BE2C (cell line): Measurements from ENCODE around the gene STRN.

Source experiments
- DNase-seq: peaks from one replicate; pipeline ENCODE4 v3.0.0-alpha.2; 2020
- H3K27me3 ChIP-seq: fragments of 250-450 bp; sonication (Bioruptor Pico); 2 replicates; pipeline ENCODE4 v1.5.1; 2020; ENCODE audit warnings: mild to moderate bottlenecking
- H3K36me3 ChIP-seq: fragments of 250-450 bp; sonication (Bioruptor Pico); 2 replicates; pipeline ENCODE4 v1.5.1; 2020; ENCODE audit warnings: mild to moderate bottlenecking
- H3K4me1 ChIP-seq: fragments of 250-450 bp; sonication (Bioruptor Pico); 2 replicates; pipeline ENCODE4 v1.5.1; 2020
- H3K4me3 ChIP-seq: 2 replicates; pipeline ENCODE4 v1.5.1; 2011; ENCODE audit warnings: low read depth, low read length
- H3K9me3 ChIP-seq: fragments of 250-450 bp; sonication (Bioruptor Pico); 2 replicates; pipeline ENCODE4 v1.5.1; 2020
- TF ChIP-seq, protein P1 (sequence below): IDR thresholded peaks from 2 replicates; pipeline ENCODE4 v1.5.1; 2012; ENCODE audit warnings: mild to moderate bottlenecking, low read depth, low read length

STRN gene

DNA sequence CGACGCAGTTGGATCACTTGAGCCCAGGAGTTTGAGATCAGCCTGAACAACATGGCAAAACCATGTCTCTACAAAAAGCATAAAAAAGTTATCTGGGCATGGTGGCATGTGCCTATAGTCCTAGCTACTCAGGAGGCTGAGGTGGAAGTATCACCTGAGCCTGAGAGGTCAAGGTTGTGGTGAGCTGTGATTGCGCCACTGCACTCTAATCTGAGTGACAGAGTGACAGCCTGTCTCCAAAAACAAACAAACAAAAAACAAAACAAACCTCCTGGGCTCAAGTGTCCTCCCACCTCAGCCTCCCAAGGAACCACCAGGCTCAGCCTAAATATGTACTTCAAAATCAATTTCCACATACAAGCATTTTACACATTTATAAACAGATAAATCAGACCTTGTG is 83.8 kb downstream of the STRN start:
- no peak for DNase-seq
- no peaks in the 10 kb centered on the region for H3K9me3 ChIP-seq
- no peaks in the 10 kb centered on the region for H3K27me3 ChIP-seq
- TF ChIP-seq, protein P1, sequence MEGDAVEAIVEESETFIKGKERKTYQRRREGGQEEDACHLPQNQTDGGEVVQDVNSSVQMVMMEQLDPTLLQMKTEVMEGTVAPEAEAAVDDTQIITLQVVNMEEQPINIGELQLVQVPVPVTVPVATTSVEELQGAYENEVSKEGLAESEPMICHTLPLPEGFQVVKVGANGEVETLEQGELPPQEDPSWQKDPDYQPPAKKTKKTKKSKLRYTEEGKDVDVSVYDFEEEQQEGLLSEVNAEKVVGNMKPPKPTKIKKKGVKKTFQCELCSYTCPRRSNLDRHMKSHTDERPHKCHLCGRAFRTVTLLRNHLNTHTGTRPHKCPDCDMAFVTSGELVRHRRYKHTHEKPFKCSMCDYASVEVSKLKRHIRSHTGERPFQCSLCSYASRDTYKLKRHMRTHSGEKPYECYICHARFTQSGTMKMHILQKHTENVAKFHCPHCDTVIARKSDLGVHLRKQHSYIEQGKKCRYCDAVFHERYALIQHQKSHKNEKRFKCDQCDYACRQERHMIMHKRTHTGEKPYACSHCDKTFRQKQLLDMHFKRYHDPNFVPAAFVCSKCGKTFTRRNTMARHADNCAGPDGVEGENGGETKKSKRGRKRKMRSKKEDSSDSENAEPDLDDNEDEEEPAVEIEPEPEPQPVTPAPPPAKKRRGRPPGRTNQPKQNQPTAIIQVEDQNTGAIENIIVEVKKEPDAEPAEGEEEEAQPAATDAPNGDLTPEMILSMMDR = no peak
- no peaks in the 10 kb centered on the region for H3K4me1 ChIP-seq
- H3K36me3 ChIP-seq = peaks cover 3% of the 10 kb centered on the region; the same call in 1 of the 2 replicates
- H3K4me3 ChIP-seq = no peak overlapping the region

DNA sequence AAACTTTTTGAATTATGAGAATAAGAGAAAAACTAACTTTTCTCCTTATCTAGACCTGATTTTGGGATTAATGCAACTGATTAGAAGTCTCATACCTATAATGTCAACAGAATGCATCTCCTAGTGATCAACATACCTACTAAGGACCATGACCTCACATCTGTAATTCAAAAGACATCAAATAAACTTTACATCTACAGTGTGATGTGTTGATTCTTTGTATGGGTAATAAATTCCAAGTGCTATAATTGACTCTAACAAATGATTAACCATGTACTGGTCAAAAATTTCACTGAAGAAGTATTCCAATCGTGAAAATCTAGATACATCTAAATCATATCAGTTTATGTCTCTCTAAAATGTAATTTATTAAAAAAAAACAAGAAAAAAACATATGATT is 84.5 kb downstream of the STRN start:
- TF ChIP-seq, protein P1 = no peak

DNA sequence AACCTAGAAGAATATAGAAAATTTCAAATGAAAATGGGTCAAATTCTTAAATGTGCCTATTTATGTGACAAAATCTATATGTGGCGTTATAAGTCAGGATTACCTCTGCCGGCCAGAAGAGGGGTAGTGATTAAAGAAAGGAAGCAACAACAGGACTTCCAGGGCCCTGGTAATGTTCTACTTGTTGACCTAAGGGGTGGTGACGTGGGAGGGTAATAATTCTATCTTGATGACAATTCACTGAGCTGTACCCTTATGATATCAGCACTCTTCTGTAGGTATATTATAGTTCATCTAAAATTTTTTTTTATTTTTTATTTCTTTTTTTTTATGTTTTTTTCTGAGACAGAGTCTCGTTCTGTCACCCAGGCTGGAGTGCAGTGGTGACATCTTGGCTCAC is 87.9 kb downstream of the STRN start:
- H3K9me3 ChIP-seq = no peaks in the 10 kb centered on the region
- no peak for DNase-seq
- peaks cover under 1% of the 10 kb centered on the region; the same call in 1 of the 2 replicates for H3K36me3 ChIP-seq
- TF ChIP-seq, protein P1 = no peak
- H3K27me3 ChIP-seq = no peaks in the 10 kb centered on the region
- H3K4me1 ChIP-seq = no peaks in the 10 kb centered on the region
- no peak overlapping the region for H3K4me3 ChIP-seq

More for the DNA sequence above, 84.5 kb downstream of the STRN start:
- DNase-seq = no peak
- no peak overlapping the region for H3K4me3 ChIP-seq
- H3K27me3 ChIP-seq = no peaks in the 10 kb centered on the region
- H3K4me1 ChIP-seq = no peaks in the 10 kb centered on the region
- H3K9me3 ChIP-seq = no peaks in the 10 kb centered on the region
- peaks cover 3% of the 10 kb centered on the region; the same call in 1 of the 2 replicates for H3K36me3 ChIP-seq

DNA sequence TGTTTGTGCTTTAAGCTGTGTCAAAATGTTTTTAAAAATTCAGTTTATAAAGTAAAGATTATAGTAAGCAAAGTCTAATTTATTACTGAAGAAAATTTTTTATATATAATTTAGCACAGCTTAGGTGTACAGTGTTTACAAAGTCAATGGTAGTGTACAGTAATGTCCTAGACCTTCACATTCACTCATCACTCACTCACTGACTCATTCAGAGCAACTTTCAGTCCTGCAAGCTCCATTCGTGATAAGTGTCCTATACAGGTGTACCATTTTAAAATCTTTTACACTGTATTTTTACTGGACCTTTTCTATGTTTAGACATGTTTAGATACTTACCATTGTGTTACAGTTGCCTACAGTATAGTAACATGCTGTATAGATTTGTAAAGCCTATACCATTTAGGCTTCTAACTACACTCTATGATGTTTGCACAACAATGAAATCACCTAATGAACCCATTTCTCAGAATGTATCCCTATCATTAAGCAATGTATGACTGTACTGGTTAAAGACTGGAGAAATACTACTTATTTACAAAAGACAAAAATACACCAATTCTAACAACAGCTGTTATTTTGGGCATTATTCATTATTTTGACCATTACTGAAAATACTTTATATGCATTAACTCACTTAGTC is 95.1 kb downstream of the STRN start:
- Histone ChIP-seq H3K36me3 (no peaks in the 10 kb centered on the region; the same call in 1 of the 2 replicates), H3K4me1 (no peaks in the 10 kb centered on the region), H3K9me3 (no peaks in the 10 kb centered on the region), H3K27me3 (no peaks in the 10 kb centered on the region), H3K4me3 (no peak overlapping the region)
- DNase-seq = no peak
- TF ChIP-seq, protein P1 = no peak

DNA sequence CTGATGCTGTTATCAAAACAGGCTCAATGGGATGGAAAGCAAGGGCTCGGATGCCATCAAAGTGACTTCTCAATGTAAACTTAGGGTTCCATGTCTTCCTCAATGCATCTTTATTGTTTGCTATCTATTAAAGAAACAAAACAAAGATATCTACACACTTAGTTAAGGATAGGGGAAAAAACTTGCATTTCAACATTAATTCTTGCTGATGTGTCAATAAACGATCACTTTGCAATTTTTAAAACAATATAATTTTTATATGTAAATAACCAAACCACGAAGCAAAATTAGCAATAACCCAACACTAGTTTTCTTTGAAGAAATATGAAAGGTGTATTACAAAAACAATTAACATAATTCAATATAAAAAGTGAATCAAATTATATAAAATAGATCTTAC is 96.7 kb downstream of the STRN start:
- TF ChIP-seq, protein P1 = no peak
- no peaks in the 10 kb centered on the region for H3K36me3 ChIP-seq
- H3K9me3 ChIP-seq = no peaks in the 10 kb centered on the region
- no peak for DNase-seq
- H3K27me3 ChIP-seq = no peaks in the 10 kb centered on the region
- H3K4me1 ChIP-seq = no peaks in the 10 kb centered on the region
- no peak overlapping the region for H3K4me3 ChIP-seq

DNA sequence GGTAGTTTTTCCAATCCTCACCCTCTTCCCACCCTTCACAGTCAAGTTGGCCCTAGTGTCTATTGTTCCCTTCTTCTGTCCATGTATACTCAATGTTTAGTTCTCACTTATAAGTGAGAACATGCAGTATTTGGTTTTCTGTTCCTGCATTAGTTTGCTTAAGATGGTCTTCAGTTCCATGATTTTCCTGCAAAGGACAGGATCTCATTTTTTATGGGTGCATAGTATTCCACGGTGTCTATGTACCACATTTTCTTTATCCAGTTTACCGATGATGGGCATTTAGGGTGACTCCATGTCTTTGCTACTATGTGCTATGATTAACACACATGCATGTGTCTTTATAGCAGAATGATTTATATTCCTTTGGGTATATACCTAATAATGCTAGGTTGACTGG is 104.4 kb downstream of the STRN start:
- TF ChIP-seq, protein P1 = no peak
- H3K4me1 ChIP-seq = no peaks in the 10 kb centered on the region
- no peak overlapping the region for H3K4me3 ChIP-seq
- no peak for DNase-seq
- H3K9me3 ChIP-seq = no peaks in the 10 kb centered on the region
- no peaks in the 10 kb centered on the region for H3K27me3 ChIP-seq
- H3K36me3 ChIP-seq = no peaks in the 10 kb centered on the region
